Stimulated activated CD4-positive, alpha-beta T cell treated with anti-CD3 and anti-CD28 coated beads, Interleukin-1b, Interleukin-23, amount 100 ng/mL, for 4 hours (primary cell): ENCODE results near the gene COL5A2.

Experiments
- DNase-seq, 2 donors: peaks; one replicate each; pipeline ENCODE4 v3.0.0-alpha.2; 2020; ENCODE audit warnings: low read depth in 2 of 2

COL5A2 gene

GRCh38 chr2:189178726-189179569 lies 613 bp downstream of the COL5A2 start:
- no peak for DNase-seq

DNA sequence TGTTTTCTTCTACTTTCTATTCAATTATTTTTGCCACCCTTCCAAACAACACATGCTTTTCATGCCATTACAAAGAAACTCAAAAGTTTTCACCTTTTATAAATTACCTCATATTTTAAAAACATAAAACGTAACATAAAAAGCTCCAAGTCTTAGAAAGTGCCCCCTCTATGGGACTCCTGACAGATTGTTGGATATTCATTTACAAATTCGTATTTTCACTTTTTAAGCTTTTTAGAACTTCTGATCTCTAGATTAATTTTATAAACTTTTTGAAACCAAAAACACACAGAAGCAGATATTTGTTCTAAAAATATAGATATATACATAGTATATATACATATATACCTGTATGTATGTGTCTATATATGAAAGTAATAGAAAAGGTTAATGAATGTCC lies 1.5 kb downstream of the COL5A2 start:
- DNase-seq: no peak

GRCh38 chr2:189177251-189177840 lies 2.2 kb downstream of the COL5A2 start:
- DNase-seq: no peak

GRCh38 chr2:189176516-189176915 lies 3.0 kb downstream of the COL5A2 start:
- no peak for DNase-seq

DNA sequence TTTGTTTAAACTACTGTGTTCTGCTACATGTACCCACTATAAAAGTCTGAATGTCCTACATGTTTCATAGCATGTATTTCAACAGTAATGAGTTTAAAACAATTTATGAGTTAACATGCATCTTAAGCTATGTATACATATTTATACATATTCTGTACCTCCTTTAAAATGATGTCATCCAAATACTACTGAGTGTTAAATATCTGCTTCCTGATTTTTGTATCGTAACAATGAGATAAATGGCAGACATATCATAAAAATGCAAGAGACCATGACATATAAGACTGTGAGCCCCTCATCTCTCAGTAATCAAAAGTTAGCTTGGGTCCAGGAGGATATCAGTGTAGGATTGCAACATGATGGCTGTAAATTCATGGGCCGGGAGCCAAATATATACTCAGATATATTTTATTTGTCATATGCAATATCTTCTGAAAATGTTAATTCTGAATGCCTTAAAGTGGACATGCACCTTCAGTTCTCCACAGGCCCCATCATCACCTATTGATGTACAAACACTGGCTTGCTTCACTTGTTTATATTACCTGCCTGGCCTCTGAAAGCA lies 3.6 kb downstream of the COL5A2 start:
- no peak for DNase-seq

- no peak for DNase-seq
Measured at GRCh38 chr2:189171956-189172609, 7.5 kb downstream of the COL5A2 start.

- no peak for DNase-seq
Measured at GRCh38 chr2:189168856-189169499, 10.6 kb downstream of the COL5A2 start.

GRCh38 chr2:189165656-189166380 lies 13.7 kb downstream of the COL5A2 start:
- no peak for DNase-seq

DNA sequence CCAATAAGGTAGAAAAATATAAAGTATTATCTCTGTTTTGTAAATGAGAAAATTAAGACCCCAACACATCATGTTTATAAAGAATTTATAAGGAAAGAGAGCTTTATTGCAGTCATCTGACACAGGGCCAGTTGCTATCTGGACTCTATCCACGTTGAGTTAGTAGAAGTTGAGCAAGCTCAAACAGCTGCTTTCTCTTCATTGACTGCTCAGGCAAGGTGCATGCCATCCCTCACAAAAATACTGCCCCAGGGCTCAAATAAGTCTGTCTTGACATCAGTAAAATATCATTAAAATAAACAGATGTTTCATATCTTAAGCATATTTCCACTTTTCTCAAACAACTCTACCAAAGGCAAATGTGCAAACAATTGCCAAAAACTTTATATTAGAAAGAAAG lies 14.8 kb downstream of the COL5A2 start:
- DNase-seq: no peak

- no peak for DNase-seq
Measured at GRCh38 chr2:189163889-189164288, 15.7 kb downstream of the COL5A2 start.

- no peak for DNase-seq
Measured at GRCh38 chr2:189162566-189162965, 17.0 kb downstream of the COL5A2 start.

- DNase-seq: no peak
Measured at GRCh38 chr2:189161894-189162293, 17.7 kb downstream of the COL5A2 start.

- DNase-seq: no peak
Measured at GRCh38 chr2:189159717-189160116, 19.8 kb downstream of the COL5A2 start.

GRCh38 chr2:189159273-189159672 lies 20.3 kb downstream of the COL5A2 start:
- no peak for DNase-seq

GRCh38 chr2:189157939-189158338 lies 21.6 kb downstream of the COL5A2 start:
- DNase-seq: no peak

DNA sequence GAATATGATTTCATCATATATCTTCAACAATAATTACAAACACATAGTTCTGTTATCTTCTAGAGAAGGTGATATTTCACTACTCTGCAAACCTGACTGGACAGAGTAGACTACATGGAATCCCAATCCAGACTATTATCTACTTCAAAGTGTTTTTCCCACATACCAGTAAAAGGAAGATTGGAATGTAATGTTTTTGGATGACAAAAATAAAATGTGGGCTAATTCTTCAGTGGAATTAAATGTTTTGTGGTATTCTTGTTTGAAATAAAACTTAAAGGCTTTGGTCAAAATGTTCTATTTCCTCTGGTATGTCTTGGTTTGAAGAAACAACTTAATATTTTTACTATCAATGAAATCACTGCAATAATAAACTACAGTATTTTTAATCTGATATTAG lies 22.1 kb downstream of the COL5A2 start:
- DNase-seq: no peak

- no peak for DNase-seq
Measured at GRCh38 chr2:189155795-189156194, 23.8 kb downstream of the COL5A2 start.

GRCh38 chr2:189153619-189154018 lies 25.9 kb downstream of the COL5A2 start:
- DNase-seq: no peak

- no peak for DNase-seq
Measured at GRCh38 chr2:189152483-189152882, 27.1 kb downstream of the COL5A2 start.

DNA sequence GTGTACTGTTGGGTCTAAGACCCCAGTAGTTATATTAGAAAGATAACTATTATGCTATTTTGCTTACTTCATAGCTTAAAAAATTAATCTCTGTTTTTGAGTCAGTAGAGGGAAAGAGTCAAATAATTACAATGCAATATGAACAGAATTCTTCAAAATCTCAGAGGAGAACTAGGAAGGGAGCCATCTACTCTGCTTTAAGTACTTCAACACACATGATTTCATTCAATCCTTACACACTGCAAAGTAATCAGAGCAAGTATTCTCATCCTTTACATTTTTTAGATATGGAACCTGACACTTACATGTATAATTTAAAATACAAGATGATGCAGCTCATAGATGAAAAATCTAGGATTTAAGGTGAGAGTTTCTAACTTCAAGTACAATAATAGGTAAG lies 27.7 kb downstream of the COL5A2 start:
- no peak for DNase-seq

GRCh38 chr2:189150033-189150432 lies 29.5 kb downstream of the COL5A2 start:
- no peak for DNase-seq
